Memory B cell (primary cell): ENCODE data around the gene NPHP1.
"Not testable (repeated sequence)": the region's sequence is repeated elsewhere in the genome, so short reads cannot be mapped to it uniquely, and the experiment has no call there.

Source experiments
- ATAC-seq: fragments of 150-1000 bp; cut with Tn5 transposase; 2 replicates; pipeline ENCODE4 v1.10.0; 2021; ENCODE audit warnings: low read depth, mild to moderate bottlenecking, moderate library complexity
- DNase-seq, 2 donors: peaks; one replicate each; pipeline ENCODE4 v3.0.0; 2022; ENCODE audit warnings: low spot score in 2 of 2
- H3K27ac Mint-ChIP-seq: one replicate; pipeline ENCODE4 v1.8.0; 2022; ENCODE audit warnings: mild to moderate bottlenecking, moderate library complexity, mixed read lengths
- H3K27me3 Mint-ChIP-seq: one replicate; pipeline ENCODE4 v1.8.0; 2022; ENCODE audit warnings: mixed read lengths
- H3K36me3 Mint-ChIP-seq: one replicate; pipeline ENCODE4 v1.8.0; 2022; ENCODE audit warnings: mild to moderate bottlenecking, mixed read lengths
- H3K4me1 Mint-ChIP-seq: one replicate; pipeline ENCODE4 v1.8.0; 2022; ENCODE audit warnings: mixed read lengths
- H3K4me3 Mint-ChIP-seq: one replicate; pipeline ENCODE4 v1.8.0; 2022; ENCODE audit warnings: mild to moderate bottlenecking, moderate library complexity, mixed read lengths
- H3K9me3 Mint-ChIP-seq: one replicate; pipeline ENCODE4 v1.8.0; 2022; ENCODE audit warnings: mixed read lengths

The NPHP1 gene

DNA sequence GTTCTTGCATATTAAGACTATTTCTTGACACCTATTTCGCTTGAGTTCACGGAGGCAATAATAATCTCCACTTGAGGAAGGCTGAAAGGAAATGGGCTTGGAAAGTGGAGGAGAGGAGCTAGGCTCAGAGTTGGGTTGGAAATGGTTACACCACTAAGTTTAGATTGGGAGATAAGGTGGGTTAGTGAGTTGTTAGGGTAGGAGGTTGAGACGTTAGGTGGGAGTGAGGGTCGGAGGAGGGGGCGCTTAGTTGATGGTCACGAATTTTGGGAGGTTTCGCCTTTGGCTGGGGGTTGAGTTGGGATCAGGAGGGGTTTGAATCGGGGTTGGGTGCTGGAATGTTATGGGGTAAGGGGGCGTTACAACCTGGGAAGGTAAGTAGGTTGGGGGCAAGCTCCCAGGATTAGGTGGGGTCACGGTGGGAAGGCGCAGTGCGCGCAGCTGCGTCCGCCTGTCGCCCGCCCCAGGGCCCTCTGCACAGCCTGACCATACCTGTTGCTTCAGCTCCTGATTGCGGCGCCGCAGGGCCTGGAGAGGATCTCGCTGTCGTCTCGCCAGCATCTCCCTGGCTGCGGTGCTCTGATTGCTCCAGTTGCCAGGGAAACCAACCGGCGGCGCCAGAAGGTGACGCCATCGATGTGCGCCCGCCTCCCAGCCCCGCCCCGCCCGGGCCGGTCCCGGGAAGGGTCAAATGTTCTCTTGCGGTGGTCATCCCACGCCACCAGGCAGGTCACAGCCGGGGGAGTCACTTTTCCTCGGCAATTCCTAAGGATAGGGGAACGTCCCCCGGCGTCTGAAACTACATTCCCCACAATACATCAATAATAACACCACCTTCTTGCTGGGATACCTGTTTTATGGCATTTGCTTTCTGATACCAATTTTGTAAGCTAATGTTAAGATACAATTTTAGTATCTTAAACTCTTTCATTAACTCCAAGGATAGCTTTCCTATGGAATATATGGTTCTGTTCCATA lies at the start of gene NPHP1:
TSS of gene NPHP1 (minus strand) at position 606 of the 978 bp plus-strand sequence. CDS start at position 561, 45 bp downstream.
- H3K9me3 Mint-ChIP-seq, result no peaks in the 10 kb centered on the region
- H3K27ac Mint-ChIP-seq, result peak within 1 kb of the TSS; percentile 95
- ATAC-seq (peak; percentile 95), DNase-seq (peak; percentile 79 to 93)
- peaks cover 11% of the 10 kb centered on the region for H3K36me3 Mint-ChIP-seq
- H3K4me3 Mint-ChIP-seq, result peak within 1 kb of the TSS; percentile 98
- H3K4me1 Mint-ChIP-seq, result peaks cover 16% of the 10 kb centered on the region
- no peaks in the 10 kb centered on the region for H3K27me3 Mint-ChIP-seq

- H3K27me3 Mint-ChIP-seq, H3K36me3 Mint-ChIP-seq, DNase-seq, H3K4me1 Mint-ChIP-seq, H3K4me3 Mint-ChIP-seq, ATAC-seq, H3K9me3 Mint-ChIP-seq, H3K27ac Mint-ChIP-seq: not testable (repeated sequence)
Observed at GRCh38 chr2:110248081-110248795, 43.4 kb upstream of the NPHP1 start.

- H3K27me3 Mint-ChIP-seq, ATAC-seq: not testable (repeated sequence)
Observed at GRCh38 chr2:110245488-110246435, 40.9 kb upstream of the NPHP1 start.

DNA sequence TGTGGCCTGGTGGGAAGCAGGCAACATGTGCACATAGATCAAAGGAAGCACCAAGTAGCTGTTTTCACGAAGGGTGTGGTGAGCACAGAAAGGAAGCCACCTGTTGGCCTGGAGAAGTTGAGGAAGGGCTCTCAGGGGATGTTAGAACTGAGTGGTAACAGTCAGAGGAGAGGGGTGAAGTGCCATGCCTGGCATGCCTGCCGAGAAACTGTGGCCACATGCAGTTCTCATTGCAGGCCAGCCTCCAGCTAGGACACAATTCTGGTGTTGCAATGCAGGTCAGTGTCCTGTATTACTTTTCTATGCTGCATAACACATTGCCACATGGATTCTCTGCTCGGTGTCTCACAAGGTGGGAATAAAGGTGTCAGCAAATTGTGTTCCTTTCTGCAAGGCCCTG lies 38.5 kb upstream of the NPHP1 start:
- not testable (repeated sequence) for H3K36me3 Mint-ChIP-seq, DNase-seq, H3K4me3 Mint-ChIP-seq, ATAC-seq, H3K27ac Mint-ChIP-seq, H3K4me1 Mint-ChIP-seq, H3K9me3 Mint-ChIP-seq, H3K27me3 Mint-ChIP-seq

More at GRCh38 chr2:110245488-110246435, 40.9 kb upstream of the NPHP1 start:
- not testable (repeated sequence) for H3K4me3 Mint-ChIP-seq, H3K9me3 Mint-ChIP-seq, H3K4me1 Mint-ChIP-seq, H3K36me3 Mint-ChIP-seq, DNase-seq, H3K27ac Mint-ChIP-seq

GRCh38 chr2:110234514-110234913 lies 29.7 kb upstream of the NPHP1 start:
- H3K36me3 Mint-ChIP-seq, H3K27ac Mint-ChIP-seq, H3K9me3 Mint-ChIP-seq, ATAC-seq, H3K4me3 Mint-ChIP-seq, DNase-seq, H3K27me3 Mint-ChIP-seq, H3K4me1 Mint-ChIP-seq: not testable (repeated sequence)

DNA sequence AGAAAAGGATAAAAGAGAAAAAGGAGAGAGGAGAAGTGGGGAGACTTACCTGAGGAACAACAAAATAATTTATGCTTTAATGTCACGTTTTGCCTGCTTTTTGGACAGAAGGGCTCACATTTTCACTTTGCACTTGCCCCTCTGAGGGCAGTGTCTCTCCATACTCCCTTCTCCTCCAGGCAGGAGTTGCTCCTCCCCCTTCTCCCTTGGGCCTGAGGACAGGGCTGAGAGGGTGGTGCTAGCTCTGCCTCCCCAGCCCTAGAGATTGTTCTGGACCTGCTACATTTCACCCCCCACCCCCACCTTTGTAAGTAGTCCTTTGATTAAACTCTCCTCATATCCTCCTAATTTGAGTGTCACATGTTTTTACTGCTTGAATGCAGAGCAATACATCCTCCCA lies 25.1 kb upstream of the NPHP1 start:
- H3K4me3 Mint-ChIP-seq, H3K9me3 Mint-ChIP-seq, H3K27ac Mint-ChIP-seq, H3K36me3 Mint-ChIP-seq, DNase-seq, H3K27me3 Mint-ChIP-seq, H3K4me1 Mint-ChIP-seq, ATAC-seq: not testable (repeated sequence)

DNA sequence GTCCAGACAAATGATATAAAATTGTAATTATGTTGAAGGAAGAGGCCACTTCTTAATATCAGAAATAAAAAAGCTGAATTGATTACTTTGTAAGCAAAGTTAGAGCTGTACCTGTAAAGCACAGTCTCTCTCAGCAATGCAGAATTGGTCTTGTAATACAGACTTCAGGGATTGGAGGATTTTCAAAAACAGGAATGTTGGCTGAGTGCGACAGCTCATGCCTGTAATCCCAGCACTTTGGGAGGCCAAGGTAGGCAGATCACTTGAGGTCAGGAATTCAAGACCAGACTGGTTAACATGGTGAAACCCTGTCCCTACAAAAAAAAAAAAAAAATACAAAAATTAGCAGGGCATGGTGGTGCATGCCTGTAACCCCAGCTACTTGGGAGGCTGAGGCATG lies 17.8 kb upstream of the NPHP1 start:
- not testable (repeated sequence) for H3K4me3 Mint-ChIP-seq, H3K27ac Mint-ChIP-seq, H3K4me1 Mint-ChIP-seq, H3K36me3 Mint-ChIP-seq, DNase-seq, H3K9me3 Mint-ChIP-seq, ATAC-seq
- H3K27me3 Mint-ChIP-seq, result peaks cover 20% of the 10 kb centered on the region

DNA sequence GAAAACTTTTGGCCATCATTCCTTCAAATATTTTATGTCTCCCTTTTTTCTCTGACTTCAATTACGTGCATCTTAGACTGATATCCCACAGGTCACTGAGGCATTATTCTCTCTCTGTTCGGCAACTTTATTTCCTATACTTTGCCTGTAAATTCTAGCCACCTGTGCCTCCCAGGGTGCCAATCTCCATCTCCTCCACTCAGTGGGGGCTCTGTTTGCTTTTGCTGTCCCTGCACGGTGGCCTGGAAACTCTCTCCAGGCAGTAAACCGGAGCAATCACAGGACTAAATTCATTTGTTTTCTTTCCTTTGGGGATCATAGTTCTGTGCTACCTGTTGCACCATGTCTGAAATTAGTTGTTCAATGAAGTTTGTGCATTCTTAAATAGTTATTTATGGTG lies 17.1 kb upstream of the NPHP1 start:
- Mint-ChIP-seq H3K27ac (no peak overlapping the region), H3K9me3 (no peaks in the 10 kb centered on the region), H3K36me3 (peaks cover 1% of the 10 kb centered on the region), H3K4me1 (no peaks in the 10 kb centered on the region), H3K27me3 (peaks cover 19% of the 10 kb centered on the region), H3K4me3 (no peak overlapping the region)
- ATAC-seq (no peak), DNase-seq (no peak)

- Mint-ChIP-seq H3K4me3 (no peak overlapping the region), H3K9me3 (no peaks in the 10 kb centered on the region), H3K36me3 (peaks cover 1% of the 10 kb centered on the region), H3K27ac (no peak overlapping the region), H3K4me1 (no peaks in the 10 kb centered on the region), H3K27me3 (peaks cover 25% of the 10 kb centered on the region)
- ATAC-seq (no peak), DNase-seq (no peak)
Observed at GRCh38 chr2:110220190-110220564, 15.4 kb upstream of the NPHP1 start.

DNA sequence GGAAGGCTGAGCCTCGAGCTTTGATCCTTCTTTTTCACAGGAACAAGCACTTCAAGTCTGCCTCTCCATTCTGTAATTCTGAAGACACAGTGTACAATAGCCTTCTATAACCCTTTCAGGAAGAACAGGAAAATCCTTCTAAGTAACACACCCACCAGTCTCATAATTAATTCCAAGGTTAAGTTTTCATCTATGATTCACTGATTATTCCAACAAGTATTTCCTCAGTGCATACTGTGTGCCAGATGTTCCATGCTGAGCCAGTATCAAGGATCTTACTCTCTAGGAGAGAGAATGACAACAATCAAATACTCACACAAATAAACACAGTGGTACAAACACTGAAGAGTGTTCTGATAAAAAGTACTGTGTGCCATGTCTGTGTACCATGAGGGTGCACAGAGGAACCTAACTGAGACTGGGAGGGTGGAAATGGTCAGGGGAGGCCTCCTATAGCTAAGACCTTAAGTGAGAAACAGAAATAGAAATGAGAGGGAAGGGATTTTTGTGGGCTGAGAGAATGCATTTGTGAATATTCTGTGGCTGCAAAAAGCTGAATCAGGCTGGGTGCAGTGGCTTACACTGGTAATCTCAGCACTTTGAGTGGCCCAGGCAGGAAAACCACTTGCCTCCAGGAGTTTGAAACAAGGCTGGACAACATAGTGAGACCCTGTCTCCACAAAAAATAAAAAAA lies 14.8 kb upstream of the NPHP1 start:
- no peak for ATAC-seq
- no peak for DNase-seq
- Mint-ChIP-seq H3K27me3 (peaks cover 28% of the 10 kb centered on the region), H3K9me3 (no peaks in the 10 kb centered on the region), H3K27ac (no peak overlapping the region), H3K4me3 (no peak overlapping the region), H3K4me1 (no peaks in the 10 kb centered on the region), H3K36me3 (peaks cover 1% of the 10 kb centered on the region)

DNA sequence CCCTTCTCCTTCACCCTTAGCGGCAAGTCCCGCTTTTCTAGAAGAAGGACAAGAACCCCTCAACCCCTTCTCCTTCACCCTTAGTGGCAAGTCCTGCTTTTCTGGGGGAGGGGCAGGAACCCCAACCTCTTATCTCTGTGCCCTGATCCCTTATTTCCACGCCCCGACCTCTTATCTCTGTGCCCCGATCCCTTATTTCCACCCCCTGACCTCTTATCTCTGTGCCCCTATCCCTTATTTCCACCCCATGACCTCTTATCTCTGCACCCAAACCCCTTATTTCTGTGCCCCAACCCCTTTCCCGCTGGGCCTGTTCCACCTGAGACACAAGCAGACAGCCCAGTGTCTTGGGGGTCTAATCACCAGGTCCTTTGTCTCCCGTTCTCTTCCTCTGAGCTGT lies 14.1 kb upstream of the NPHP1 start:
- H3K27me3 Mint-ChIP-seq, result peaks cover 28% of the 10 kb centered on the region

DNA sequence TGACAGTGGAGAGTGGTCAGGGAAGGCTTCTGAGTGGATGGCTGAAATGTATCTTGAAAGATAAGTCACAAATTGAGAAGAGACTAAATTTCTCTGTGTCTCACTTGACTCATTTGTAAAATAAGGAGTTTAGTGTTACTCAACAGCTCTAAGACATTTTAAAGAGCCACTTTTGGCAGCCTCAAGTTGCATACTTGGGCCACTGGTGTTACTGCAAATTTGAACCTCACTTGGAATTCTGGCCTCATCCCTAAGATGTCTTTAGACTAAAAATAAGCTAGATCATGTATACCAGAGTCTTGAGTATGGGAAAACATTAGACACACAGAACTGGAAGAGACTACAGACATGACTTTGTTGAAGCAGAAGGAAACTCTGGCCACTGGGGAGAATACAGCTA lies 12.0 kb upstream of the NPHP1 start:
- Mint-ChIP-seq H3K27me3 (peaks cover 30% of the 10 kb centered on the region), H3K27ac (no peak overlapping the region), H3K36me3 (peaks cover 1% of the 10 kb centered on the region), H3K4me3 (no peak overlapping the region), H3K4me1 (peaks cover 2% of the 10 kb centered on the region), H3K9me3 (peaks cover 2% of the 10 kb centered on the region)
- DNase-seq, result no peak
- no peak for ATAC-seq

More for the DNA sequence above, 14.1 kb upstream of the NPHP1 start:
- not testable (repeated sequence) for DNase-seq, H3K4me1 Mint-ChIP-seq, H3K36me3 Mint-ChIP-seq, H3K9me3 Mint-ChIP-seq, H3K27ac Mint-ChIP-seq, ATAC-seq, H3K4me3 Mint-ChIP-seq

GRCh38 chr2:110216199-110216598 lies 11.4 kb upstream of the NPHP1 start:
- no peak for DNase-seq
- ATAC-seq, result no peak
- Mint-ChIP-seq H3K4me1 (peaks cover 6% of the 10 kb centered on the region), H3K27me3 (peaks cover 30% of the 10 kb centered on the region), H3K36me3 (peaks cover 1% of the 10 kb centered on the region), H3K4me3 (no peak overlapping the region), H3K27ac (no peak overlapping the region), H3K9me3 (peaks cover 2% of the 10 kb centered on the region)
